HFF-Myc (cell line): ENCODE measurements around the gene PDK2.

Experiments used
- DNase-seq: peaks from one replicate; pipeline ENCODE4 v3.0.0-alpha.2; 2011; ENCODE audit warnings: low read depth; ENCODE audit errors: extremely low read depth
- H3K4me3 ChIP-seq: replicated peaks from 2 replicates; pipeline ENCODE4 v1.5.1; 2011; ENCODE audit warnings: low read depth, mild to moderate bottlenecking, control low read depth, low read length
- CTCF ChIP-seq: IDR thresholded peaks from 2 replicates; pipeline ENCODE4 v1.5.1; 2012; ENCODE audit warnings: mild to moderate bottlenecking, low read depth, low read length, control low read depth; ENCODE audit errors: missing control alignments

Gene PDK2

GRCh38 chr17:50087246-50087911, 7.8 kb upstream of the PDK2 start:
- no peak for DNase-seq
- no peak overlapping the region for H3K4me3 ChIP-seq
- peak; percentile 98 for TF ChIP-seq CTCF

- DNase-seq: no peak
- TF ChIP-seq CTCF: no peak
- no peak overlapping the region for H3K4me3 ChIP-seq
Measured at GRCh38 chr17:50087912-50088405, 7.2 kb upstream of the PDK2 start.

- no peak overlapping the region for H3K4me3 ChIP-seq
- no peak for TF ChIP-seq CTCF
- DNase-seq: no peak
Measured at GRCh38 chr17:50088952-50089825, 6.0 kb upstream of the PDK2 start.

DNA sequence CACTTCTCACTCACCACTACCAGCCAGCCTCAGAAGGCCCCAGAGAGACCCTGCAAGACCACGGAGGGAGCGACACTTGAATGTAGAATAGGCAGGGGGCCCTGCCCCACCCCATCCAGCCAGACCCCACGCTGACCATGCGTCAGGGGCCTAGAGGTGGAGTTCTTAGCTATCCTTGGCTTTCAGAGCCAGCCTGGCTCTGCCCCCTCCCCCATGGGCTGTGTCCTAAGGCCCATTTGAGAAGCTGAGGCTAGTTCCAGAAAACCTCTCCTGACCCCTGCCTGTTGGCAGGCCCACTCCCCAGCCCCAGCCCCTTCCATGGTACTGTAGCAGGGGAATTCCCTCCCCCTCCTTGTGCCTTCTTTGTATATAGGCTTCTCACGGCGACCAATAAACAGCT, 5.1 kb upstream of the PDK2 start:
- TF ChIP-seq CTCF: no peak
- H3K4me3 ChIP-seq: no peak overlapping the region
- no peak for DNase-seq

DNA sequence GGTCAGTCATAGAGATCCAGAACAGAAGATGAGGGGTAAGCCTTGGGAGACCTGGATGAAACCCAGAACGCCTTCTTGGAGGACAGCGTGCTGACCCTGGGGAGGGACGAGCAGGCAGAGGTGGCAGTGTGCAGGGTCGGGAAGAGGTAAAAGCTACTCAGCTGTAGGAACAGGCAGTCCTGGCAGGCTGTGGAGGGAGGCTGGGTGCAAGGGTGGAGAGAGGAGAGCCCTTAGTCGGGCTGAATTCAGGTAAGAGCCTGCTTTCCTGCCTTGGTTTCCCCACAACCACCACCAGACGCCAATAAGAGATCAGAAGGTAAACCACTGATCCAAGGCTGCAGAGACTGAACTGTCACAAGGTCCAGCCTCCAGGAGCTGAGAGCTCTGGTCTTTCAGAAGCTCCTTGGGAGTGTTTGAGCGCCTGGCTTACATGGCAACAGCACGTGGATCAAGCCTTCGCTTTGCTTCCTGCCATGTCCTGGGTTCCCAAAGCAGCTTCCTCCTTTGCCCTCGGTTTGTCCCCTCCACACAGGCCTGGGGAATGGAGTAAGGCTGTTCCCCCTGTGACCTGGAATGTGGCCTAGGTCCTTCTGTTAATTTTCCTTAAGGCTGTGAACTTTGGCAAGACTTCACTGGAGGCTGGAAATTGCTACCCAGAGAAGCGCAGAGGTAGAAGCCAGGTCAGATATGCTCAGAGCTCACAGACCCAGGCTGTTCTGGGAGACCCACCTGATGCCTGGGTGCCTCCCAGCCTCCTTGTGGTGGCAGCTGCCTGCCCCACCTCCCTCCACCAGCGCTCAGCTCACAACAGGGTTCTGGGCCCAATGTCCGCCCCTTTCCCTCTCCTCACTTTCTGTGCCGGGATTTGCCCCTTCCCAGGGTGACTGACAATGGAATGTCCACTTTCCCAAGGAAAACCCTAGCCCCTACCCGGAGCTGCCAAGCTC, 3.9 kb upstream of the PDK2 start:
- no peak for TF ChIP-seq CTCF
- no peak overlapping the region for H3K4me3 ChIP-seq
- DNase-seq: no peak

DNA sequence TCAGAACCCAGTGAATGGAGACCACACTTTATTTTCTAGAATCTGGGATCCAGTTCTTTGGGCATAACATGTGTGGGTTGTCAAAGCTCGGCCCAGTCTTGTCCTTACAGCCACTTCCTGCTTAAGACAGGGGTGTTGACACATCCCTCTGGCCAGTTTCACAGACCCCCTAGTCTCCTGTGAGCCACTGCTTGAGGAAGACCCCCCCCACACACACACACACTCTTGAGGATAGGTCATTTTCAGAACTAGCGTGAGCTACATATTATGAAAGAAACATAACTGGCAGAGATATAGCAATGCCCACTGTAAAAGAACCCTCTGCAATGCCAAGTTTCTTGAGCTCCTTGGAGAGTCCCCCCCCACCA, 3.2 kb upstream of the PDK2 start:
- no peak for DNase-seq
- H3K4me3 ChIP-seq: no peak overlapping the region
- no peak for TF ChIP-seq CTCF
